Nucleus accumbens (tissue), 56 donors: ENCODE measurements around the gene CDH13.

Experiments
- DNase-seq, 56 donors: peaks; one replicate each; lab custom pipeline; 2025; lab: John Stamatoyannopoulos, UW

The CDH13 gene

GRCh38 chr16:83669456-83669855 lies 1042.7 kb downstream of the CDH13 start:
- no peak for DNase-seq

- no peak for DNase-seq
Observed at GRCh38 chr16:83674931-83675535, 1048.3 kb downstream of the CDH13 start.

GRCh38 chr16:83676086-83676485 lies 1049.3 kb downstream of the CDH13 start:
- DNase-seq, result no peak

- no peak for DNase-seq
Observed at GRCh38 chr16:83680980-83681379, 1054.2 kb downstream of the CDH13 start.

- DNase-seq, result no peak
Observed at GRCh38 chr16:83681381-83681956, 1054.7 kb downstream of the CDH13 start.

GRCh38 chr16:83682116-83682867 lies 1055.5 kb downstream of the CDH13 start:
- no peak for DNase-seq

GRCh38 chr16:83682868-83683235 lies 1056.1 kb downstream of the CDH13 start:
- no peak for DNase-seq

GRCh38 chr16:83685615-83686165 lies 1058.9 kb downstream of the CDH13 start:
- no peak for DNase-seq

- no peak for DNase-seq
Observed at GRCh38 chr16:83686726-83687125, 1060.0 kb downstream of the CDH13 start.

GRCh38 chr16:83689385-83689831 lies 1062.6 kb downstream of the CDH13 start:
- DNase-seq, result peak in 8 of 56 donors; percentile 2 to 64 (median 25)

GRCh38 chr16:83692224-83692623 lies 1065.5 kb downstream of the CDH13 start:
- DNase-seq, result no peak

- no peak for DNase-seq
Observed at GRCh38 chr16:83698964-83699363, 1072.2 kb downstream of the CDH13 start.

- no peak for DNase-seq
Observed at GRCh38 chr16:83699817-83700216, 1073.0 kb downstream of the CDH13 start.

GRCh38 chr16:83700918-83701317 lies 1074.1 kb downstream of the CDH13 start:
- DNase-seq, result no peak

- DNase-seq, result peak in 1 of 56 donors; percentile 2
Observed at GRCh38 chr16:83701494-83701893, 1074.7 kb downstream of the CDH13 start.

- DNase-seq, result no peak
Observed at GRCh38 chr16:83704656-83705055, 1077.9 kb downstream of the CDH13 start.

- no peak for DNase-seq
Observed at GRCh38 chr16:83705856-83706255, 1079.1 kb downstream of the CDH13 start.

GRCh38 chr16:83706394-83706793 lies 1079.6 kb downstream of the CDH13 start:
- DNase-seq, result no peak

GRCh38 chr16:83711069-83711468 lies 1084.3 kb downstream of the CDH13 start:
- DNase-seq, result no peak

GRCh38 chr16:83713597-83713996 lies 1086.8 kb downstream of the CDH13 start:
- DNase-seq, result no peak

GRCh38 chr16:83714286-83714685 lies 1087.5 kb downstream of the CDH13 start:
- DNase-seq, result no peak
